Measurements from ENCODE around the gene CDK14. TPM values are rescaled to one million over a fixed set of nuclear protein-coding genes. Genes with fewer than 3 reads are reported as not detected.

The CDK14 gene
- total RNA-seq, 1 experiment from 2014 or later = 57.9 TPM

GRCh38 chr7:90692396-90692795 is 96.3 kb downstream of the CDK14 start (continued):
- TF ChIP-seq CBFB (CRISPR knock-in tag; IDR thresholded peaks at IDR 0.05; ENCODE audit: low read depth) (no peak), ATF2 (CRISPR knock-in tag; IDR thresholded peaks at IDR 0.05; ENCODE audit: borderline replicate concordance, low read depth) (no peak), TEAD4 (CRISPR knock-in tag; IDR thresholded peaks at IDR 0.05) (no peak)
- TF ChIP-seq, protein P1, sequence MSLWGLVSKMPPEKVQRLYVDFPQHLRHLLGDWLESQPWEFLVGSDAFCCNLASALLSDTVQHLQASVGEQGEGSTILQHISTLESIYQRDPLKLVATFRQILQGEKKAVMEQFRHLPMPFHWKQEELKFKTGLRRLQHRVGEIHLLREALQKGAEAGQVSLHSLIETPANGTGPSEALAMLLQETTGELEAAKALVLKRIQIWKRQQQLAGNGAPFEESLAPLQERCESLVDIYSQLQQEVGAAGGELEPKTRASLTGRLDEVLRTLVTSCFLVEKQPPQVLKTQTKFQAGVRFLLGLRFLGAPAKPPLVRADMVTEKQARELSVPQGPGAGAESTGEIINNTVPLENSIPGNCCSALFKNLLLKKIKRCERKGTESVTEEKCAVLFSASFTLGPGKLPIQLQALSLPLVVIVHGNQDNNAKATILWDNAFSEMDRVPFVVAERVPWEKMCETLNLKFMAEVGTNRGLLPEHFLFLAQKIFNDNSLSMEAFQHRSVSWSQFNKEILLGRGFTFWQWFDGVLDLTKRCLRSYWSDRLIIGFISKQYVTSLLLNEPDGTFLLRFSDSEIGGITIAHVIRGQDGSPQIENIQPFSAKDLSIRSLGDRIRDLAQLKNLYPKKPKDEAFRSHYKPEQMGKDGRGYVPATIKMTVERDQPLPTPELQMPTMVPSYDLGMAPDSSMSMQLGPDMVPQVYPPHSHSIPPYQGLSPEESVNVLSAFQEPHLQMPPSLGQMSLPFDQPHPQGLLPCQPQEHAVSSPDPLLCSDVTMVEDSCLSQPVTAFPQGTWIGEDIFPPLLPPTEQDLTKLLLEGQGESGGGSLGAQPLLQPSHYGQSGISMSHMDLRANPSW (CRISPR knock-in tag; conservative IDR thresholded peaks at IDR 0.05; ENCODE audit: low read depth) = no peak
- TF ChIP-seq, protein P2, sequence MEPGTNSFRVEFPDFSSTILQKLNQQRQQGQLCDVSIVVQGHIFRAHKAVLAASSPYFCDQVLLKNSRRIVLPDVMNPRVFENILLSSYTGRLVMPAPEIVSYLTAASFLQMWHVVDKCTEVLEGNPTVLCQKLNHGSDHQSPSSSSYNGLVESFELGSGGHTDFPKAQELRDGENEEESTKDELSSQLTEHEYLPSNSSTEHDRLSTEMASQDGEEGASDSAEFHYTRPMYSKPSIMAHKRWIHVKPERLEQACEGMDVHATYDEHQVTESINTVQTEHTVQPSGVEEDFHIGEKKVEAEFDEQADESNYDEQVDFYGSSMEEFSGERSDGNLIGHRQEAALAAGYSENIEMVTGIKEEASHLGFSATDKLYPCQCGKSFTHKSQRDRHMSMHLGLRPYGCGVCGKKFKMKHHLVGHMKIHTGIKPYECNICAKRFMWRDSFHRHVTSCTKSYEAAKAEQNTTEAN (CRISPR knock-in tag; IDR thresholded peaks at IDR 0.05) = no peak

DNA sequence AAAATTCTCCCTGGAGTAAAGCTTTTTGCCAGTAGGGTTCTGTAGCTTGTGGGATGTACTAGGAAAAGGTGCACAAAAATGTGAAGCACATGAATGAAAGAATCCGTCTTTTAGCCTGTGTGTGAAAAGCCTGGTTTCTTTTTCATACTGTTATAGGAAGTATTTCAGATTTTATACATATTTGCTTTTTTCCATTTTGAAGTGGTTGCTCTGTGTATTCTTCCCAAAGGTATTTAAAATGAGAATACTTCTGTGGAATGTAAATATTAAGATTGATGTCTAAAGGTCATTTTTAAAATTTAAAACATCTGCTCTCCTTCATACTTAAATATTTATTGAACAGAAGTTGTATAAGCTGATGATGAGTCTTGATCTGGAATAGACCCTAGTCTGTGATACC is 96.8 kb downstream of the CDK14 start:
- no peak overlapping the region for H3K4me3 Mint-ChIP-seq
- CTCF ChIA-PET = interaction anchor here (1.0 to 1.9 kb wide), 2 partner anchors 8 to 15 kb away, joined by 3 to 8 read pairs; no protein-coding TSS in a partner anchor
- no peaks in the 10 kb centered on the region for H3K27me3 Mint-ChIP-seq (ENCODE audit: low read depth)
- peaks cover 5% of the 10 kb centered on the region for H3K36me3 Mint-ChIP-seq
- peaks cover 7% of the 10 kb centered on the region for H3K9me3 Mint-ChIP-seq
- no peak for TF ChIP-seq ZNF396 (CRISPR knock-in tag; IDR thresholded peaks at IDR 0.05; ENCODE audit: borderline replicate concordance)
- TF ChIP-seq FOXP4 (CRISPR knock-in tag; IDR thresholded peaks at IDR 0.05) = no peak
- TF ChIP-seq, protein P3, sequence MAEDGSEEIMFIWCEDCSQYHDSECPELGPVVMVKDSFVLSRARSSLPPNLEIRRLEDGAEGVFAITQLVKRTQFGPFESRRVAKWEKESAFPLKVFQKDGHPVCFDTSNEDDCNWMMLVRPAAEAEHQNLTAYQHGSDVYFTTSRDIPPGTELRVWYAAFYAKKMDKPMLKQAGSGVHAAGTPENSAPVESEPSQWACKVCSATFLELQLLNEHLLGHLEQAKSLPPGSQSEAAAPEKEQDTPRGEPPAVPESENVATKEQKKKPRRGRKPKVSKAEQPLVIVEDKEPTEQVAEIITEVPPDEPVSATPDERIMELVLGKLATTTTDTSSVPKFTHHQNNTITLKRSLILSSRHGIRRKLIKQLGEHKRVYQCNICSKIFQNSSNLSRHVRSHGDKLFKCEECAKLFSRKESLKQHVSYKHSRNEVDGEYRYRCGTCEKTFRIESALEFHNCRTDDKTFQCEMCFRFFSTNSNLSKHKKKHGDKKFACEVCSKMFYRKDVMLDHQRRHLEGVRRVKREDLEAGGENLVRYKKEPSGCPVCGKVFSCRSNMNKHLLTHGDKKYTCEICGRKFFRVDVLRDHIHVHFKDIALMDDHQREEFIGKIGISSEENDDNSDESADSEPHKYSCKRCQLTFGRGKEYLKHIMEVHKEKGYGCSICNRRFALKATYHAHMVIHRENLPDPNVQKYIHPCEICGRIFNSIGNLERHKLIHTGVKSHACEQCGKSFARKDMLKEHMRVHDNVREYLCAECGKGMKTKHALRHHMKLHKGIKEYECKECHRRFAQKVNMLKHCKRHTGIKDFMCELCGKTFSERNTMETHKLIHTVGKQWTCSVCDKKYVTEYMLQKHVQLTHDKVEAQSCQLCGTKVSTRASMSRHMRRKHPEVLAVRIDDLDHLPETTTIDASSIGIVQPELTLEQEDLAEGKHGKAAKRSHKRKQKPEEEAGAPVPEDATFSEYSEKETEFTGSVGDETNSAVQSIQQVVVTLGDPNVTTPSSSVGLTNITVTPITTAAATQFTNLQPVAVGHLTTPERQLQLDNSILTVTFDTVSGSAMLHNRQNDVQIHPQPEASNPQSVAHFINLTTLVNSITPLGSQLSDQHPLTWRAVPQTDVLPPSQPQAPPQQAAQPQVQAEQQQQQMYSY (CRISPR knock-in tag; IDR thresholded peaks at IDR 0.05) = no peak
- no peak for TF ChIP-seq MYBL2 (CRISPR knock-in tag; IDR thresholded peaks at IDR 0.05)
- TF ChIP-seq TP53 (CRISPR knock-in tag; IDR thresholded peaks at IDR 0.05) = no peak
- TF ChIP-seq ZMAT4 (CRISPR knock-in tag; IDR thresholded peaks at IDR 0.05) = no peak
- TF ChIP-seq TCF7 (CRISPR knock-in tag; IDR thresholded peaks at IDR 0.05; ENCODE audit: low read depth) = no peak
- TF ChIP-seq SP1 (CRISPR knock-in tag; conservative IDR thresholded peaks at IDR 0.05) = no peak
- no peak for TF ChIP-seq GRHL2 (CRISPR knock-in tag; IDR thresholded peaks at IDR 0.05; ENCODE audit: insufficient replicate concordance, severe bottlenecking)
- no peak for TF ChIP-seq IRF2 (CRISPR knock-in tag; IDR thresholded peaks at IDR 0.05; ENCODE audit: borderline replicate concordance, low read depth)
- POLR2A ChIA-PET = interaction anchor here (0.7 kb wide), 1 partner anchor 9 kb away, joined by 3 read pairs; no protein-coding TSS in a partner anchor
- DNase-seq (ENCODE audit: low spot score) (no peak), ATAC-seq (no peak)
- H3K4me1 Mint-ChIP-seq = peaks cover 16% of the 10 kb centered on the region
- no peak overlapping the region for H3K27ac Mint-ChIP-seq
